ENCODE data around the gene CIAO1. TPM values are rescaled to one million over a fixed set of nuclear protein-coding genes. Genes with fewer than 3 reads are reported as not detected.

CIAO1 gene
- polyA plus RNA-seq, 3 donors: 73.7 to 93.8 (median 89.4) TPM

DNA sequence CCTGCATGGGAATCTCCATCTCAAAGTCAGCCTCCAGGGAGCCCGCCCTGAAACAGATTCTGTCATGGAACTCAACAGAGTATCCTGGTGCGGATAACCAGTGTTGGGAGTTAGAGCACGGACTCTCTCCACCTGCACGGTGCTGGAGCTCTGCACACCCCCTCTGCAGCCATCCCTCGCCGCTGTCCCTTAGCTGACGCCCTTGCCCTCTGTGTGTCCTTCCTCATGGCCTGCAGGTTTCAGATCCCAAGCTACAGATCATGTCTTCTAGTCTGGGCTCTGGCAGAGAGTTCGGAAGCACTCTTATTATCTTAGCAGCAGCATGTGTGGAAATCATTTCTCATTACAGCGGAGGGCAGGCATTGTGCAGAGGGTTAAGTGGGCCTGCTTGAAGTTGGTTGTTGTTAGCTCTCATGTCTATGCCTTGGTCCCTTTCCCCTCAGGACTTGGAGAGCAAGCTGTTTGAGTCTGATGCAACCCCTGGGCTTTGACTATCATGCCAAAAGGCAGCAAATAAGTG is 26.2 kb upstream of the CIAO1 start:
- H3K9ac ChIP-seq (ENCODE audit: insufficient read depth, low read length, poor library complexity, severe bottlenecking): no peak overlapping the region
- H3K27me3 ChIP-seq (ENCODE audit: control insufficient read depth in 2 of 2, insufficient read depth in 2 of 2, low read length in 2 of 2): no peaks in the 10 kb centered on the region
- Mint-ChIP-seq H3K4me1 (peaks cover 53% of the 10 kb centered on the region), H3K27me3 (ENCODE audit: low read depth in 3 of 3) (no peaks in the 10 kb centered on the region), H3K36me3 (peaks cover 14 to 39% of the 10 kb centered on the region in 2 donors), H3K4me3 (no peak overlapping the region), H3K27ac (peak overlapping the region in 6 of 7 donors; percentile 72 to 100 (median 98)), H3K9me3 (peaks cover 0 to 4% (median 0%) of the 10 kb centered on the region in 7 donors)
- TF ChIP-seq, protein P1, sequence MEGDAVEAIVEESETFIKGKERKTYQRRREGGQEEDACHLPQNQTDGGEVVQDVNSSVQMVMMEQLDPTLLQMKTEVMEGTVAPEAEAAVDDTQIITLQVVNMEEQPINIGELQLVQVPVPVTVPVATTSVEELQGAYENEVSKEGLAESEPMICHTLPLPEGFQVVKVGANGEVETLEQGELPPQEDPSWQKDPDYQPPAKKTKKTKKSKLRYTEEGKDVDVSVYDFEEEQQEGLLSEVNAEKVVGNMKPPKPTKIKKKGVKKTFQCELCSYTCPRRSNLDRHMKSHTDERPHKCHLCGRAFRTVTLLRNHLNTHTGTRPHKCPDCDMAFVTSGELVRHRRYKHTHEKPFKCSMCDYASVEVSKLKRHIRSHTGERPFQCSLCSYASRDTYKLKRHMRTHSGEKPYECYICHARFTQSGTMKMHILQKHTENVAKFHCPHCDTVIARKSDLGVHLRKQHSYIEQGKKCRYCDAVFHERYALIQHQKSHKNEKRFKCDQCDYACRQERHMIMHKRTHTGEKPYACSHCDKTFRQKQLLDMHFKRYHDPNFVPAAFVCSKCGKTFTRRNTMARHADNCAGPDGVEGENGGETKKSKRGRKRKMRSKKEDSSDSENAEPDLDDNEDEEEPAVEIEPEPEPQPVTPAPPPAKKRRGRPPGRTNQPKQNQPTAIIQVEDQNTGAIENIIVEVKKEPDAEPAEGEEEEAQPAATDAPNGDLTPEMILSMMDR (IDR thresholded peaks at IDR 0.05): no peak
- H3K9me3 ChIP-seq (replicated peaks in 1 of 2; ENCODE audit: control insufficient read depth in 1 of 2, insufficient read depth in 1 of 2, low read length in 2 of 2): no peaks in the 10 kb centered on the region
- H4K20me1 ChIP-seq (ENCODE audit: insufficient read depth, low read length): no peaks in the 10 kb centered on the region
- H3K4me3 ChIP-seq (replicated peaks in 1 of 3; ENCODE audit: low read depth in 2 of 3, low read length in 3 of 3): no peak overlapping the region
- peaks cover 2 to 31% of the 10 kb centered on the region in 2 donors for H3K36me3 ChIP-seq (replicated peaks in 1 of 2; ENCODE audit: control insufficient read depth in 1 of 2, insufficient read depth in 2 of 2, low read length in 2 of 2)
- H3K4me1 ChIP-seq (ENCODE audit: control insufficient read depth in 1 of 2, insufficient read depth in 2 of 2, low read length in 2 of 2): peaks cover 52 to 60% of the 10 kb centered on the region in 2 donors
- intact Hi-C loops (cut with micrococcal nuclease): loop anchor here in 1 of 2 donors (2.0 to 5.0 kb wide), 2 partner anchors 25 to 33 kb away; partner anchors contain the start of genes STARD7 and TMEM127
- H2AFZ ChIP-seq (ENCODE audit: insufficient read depth, low read depth, low read length, poor library complexity, severe bottlenecking): no peak overlapping the region
- H3K79me2 ChIP-seq (ENCODE audit: insufficient read depth, low read length): peaks cover 26% of the 10 kb centered on the region
- no peak for DNase-seq
- WGBS (ENCODE audit: insufficient coverage): 94% methylated on average over 9 of the region's 9 CpGs
- peak overlapping the region in 1 of 2 donors; percentile 97 for H3K27ac ChIP-seq (ENCODE audit: low read depth in 1 of 2, low read length in 2 of 2)
- H3K4me2 ChIP-seq (replicated peaks; ENCODE audit: extremely low read depth, low read length, poor library complexity, severe bottlenecking): no peak overlapping the region

DNA sequence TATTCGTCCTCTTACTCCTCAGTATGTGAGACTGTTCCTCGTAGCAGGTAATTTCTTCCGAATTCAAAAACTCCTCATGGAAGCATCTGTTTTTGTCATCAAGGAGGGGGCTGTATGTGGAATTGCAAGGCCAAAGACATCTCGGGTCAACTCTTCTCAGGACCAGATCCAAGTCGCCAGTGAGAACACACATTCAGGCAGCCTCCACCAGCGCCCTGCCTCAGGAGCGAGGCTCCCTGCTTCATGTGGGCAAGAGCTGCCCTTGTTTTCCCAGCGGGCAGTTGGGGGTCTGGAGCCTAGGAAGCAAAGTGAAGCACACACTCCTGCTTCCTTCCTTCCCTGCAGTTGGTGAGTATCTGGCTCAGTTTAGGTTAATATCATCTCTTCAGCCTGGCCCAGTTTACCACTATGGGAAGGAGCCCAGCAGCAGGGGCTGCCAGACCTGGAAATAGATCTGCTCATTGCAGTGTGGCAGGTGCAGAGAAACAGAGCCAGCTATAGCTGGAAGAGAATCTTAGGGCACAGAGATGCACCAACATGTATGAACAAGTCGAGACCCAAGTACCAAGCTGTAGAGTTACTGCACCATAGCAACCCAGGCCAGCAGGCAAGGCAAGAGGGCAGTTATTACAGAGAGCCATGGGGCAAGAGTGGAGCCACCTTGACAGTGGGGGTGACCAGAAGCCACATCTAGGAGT is 25.5 kb upstream of the CIAO1 start:
- Histone ChIP-seq H3K4me1 (ENCODE audit: control insufficient read depth in 1 of 2, insufficient read depth in 2 of 2, low read length in 2 of 2) (peaks cover 58 to 63% of the 10 kb centered on the region in 2 donors), H3K4me2 (replicated peaks; ENCODE audit: extremely low read depth, low read length, poor library complexity, severe bottlenecking) (peak overlapping the region; percentile 60), H4K20me1 (ENCODE audit: insufficient read depth, low read length) (no peaks in the 10 kb centered on the region), H3K9ac (ENCODE audit: insufficient read depth, low read length, poor library complexity, severe bottlenecking) (peak overlapping the region; percentile 64), H3K79me2 (ENCODE audit: insufficient read depth, low read length) (peaks cover 26% of the 10 kb centered on the region), H2AFZ (ENCODE audit: insufficient read depth, low read depth, low read length, poor library complexity, severe bottlenecking) (no peak overlapping the region), H3K36me3 (replicated peaks in 1 of 2; ENCODE audit: control insufficient read depth in 1 of 2, insufficient read depth in 2 of 2, low read length in 2 of 2) (peaks cover 2 to 31% of the 10 kb centered on the region in 2 donors), H3K9me3 (replicated peaks in 1 of 2; ENCODE audit: control insufficient read depth in 1 of 2, insufficient read depth in 1 of 2, low read length in 2 of 2) (no peaks in the 10 kb centered on the region), H3K27ac (ENCODE audit: low read depth in 1 of 2, low read length in 2 of 2) (peak overlapping the region; percentile 78 to 97), H3K4me3 (replicated peaks in 1 of 3; ENCODE audit: low read depth in 2 of 3, low read length in 3 of 3) (peak overlapping the region in 1 of 3 experiments; percentile 63), H3K27me3 (ENCODE audit: control insufficient read depth in 2 of 2, insufficient read depth in 2 of 2, low read length in 2 of 2) (no peaks in the 10 kb centered on the region)
- H3K4me1 Mint-ChIP-seq: peaks cover 58% of the 10 kb centered on the region
- 100% methylated on average over 4 of the region's 9 CpGs for WGBS (ENCODE audit: insufficient coverage)
- intact Hi-C loops (cut with micrococcal nuclease): loop anchor here in 1 of 2 donors (2.0 to 5.0 kb wide), 2 partner anchors 24 to 33 kb away; partner anchors contain the start of genes STARD7 and TMEM127
- TF ChIP-seq, protein P1 (IDR thresholded peaks at IDR 0.05): no peak
- no peaks in the 10 kb centered on the region for H3K27me3 Mint-ChIP-seq (ENCODE audit: low read depth in 3 of 3)
- no peak overlapping the region for H3K4me3 Mint-ChIP-seq
- H3K9me3 Mint-ChIP-seq: peaks cover 0 to 3% (median 0%) of the 10 kb centered on the region in 7 donors
- H3K27ac Mint-ChIP-seq: peak overlapping the region; percentile 98 to 100 (median 98)
- DNase-seq: no peak
- peaks cover 16 to 42% of the 10 kb centered on the region in 2 donors for H3K36me3 Mint-ChIP-seq
